ENCODE measurements around the gene CTXN1.
A peak's percentile ranks its signal among the peaks of the same experiment; 100 is the strongest.

CTXN1 gene

DNA sequence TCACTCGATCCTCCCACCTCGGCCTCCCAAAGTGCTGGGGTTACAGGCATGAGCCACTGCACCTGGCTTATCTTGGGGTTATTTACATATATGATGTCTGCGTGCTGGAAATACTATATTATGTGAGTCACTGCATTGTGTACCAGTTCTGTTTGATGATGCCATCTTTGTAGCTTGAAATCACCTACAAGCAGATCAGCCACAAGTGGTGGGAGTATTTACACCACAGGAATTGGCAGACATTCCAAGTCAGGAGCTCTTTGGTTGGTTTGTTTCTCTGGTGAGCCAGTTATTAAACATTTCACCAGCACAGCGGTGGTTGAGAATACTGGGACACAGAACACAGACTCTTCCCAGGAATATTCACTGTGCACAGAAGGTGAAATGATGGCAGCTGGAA is 22.0 kb upstream of the CTXN1 start:
- Histone ChIP-seq H3K9me3 (ENCODE audit: control insufficient read depth, low read length) (no peaks in the 10 kb centered on the region), H3K27me3 (ENCODE audit: control insufficient read depth, insufficient read depth, low read length, poor library complexity, severe bottlenecking) (no peaks in the 10 kb centered on the region), H3K27ac (ENCODE audit: insufficient read depth, low read depth, low read length, poor library complexity, severe bottlenecking) (no peak overlapping the region), H3K4me1 (ENCODE audit: control insufficient read depth, insufficient read depth, low read length) (no peaks in the 10 kb centered on the region), H3K36me3 (ENCODE audit: control insufficient read depth, insufficient read depth, low read length) (no peaks in the 10 kb centered on the region), H3K4me3 (ENCODE audit: insufficient read depth, low read depth, low read length) (no peak overlapping the region)
- 93 to 94% methylated on average over 4 of the region's 4 CpGs for WGBS, 2 experiments

- H3K27me3 ChIP-seq (ENCODE audit: control insufficient read depth, insufficient read depth, low read length, poor library complexity, severe bottlenecking): no peaks in the 10 kb centered on the region
- peaks cover 9% of the 10 kb centered on the region for H3K36me3 ChIP-seq (ENCODE audit: control insufficient read depth, insufficient read depth, low read length)
- H3K4me1 ChIP-seq (ENCODE audit: control insufficient read depth, insufficient read depth, low read length): no peaks in the 10 kb centered on the region
- peak overlapping the region; percentile 96 for H3K4me3 ChIP-seq (ENCODE audit: insufficient read depth, low read depth, low read length)
- WGBS, 2 experiments: 32 to 33% methylated on average over 18 of the region's 18 CpGs
- peak overlapping the region; percentile 94 for H3K27ac ChIP-seq (ENCODE audit: insufficient read depth, low read depth, low read length, poor library complexity, severe bottlenecking)
- H3K9me3 ChIP-seq (ENCODE audit: control insufficient read depth, low read length): no peaks in the 10 kb centered on the region
These were observed 18.3 kb upstream of the CTXN1 start for GRCh38 chr19:7944177-7944761.

DNA sequence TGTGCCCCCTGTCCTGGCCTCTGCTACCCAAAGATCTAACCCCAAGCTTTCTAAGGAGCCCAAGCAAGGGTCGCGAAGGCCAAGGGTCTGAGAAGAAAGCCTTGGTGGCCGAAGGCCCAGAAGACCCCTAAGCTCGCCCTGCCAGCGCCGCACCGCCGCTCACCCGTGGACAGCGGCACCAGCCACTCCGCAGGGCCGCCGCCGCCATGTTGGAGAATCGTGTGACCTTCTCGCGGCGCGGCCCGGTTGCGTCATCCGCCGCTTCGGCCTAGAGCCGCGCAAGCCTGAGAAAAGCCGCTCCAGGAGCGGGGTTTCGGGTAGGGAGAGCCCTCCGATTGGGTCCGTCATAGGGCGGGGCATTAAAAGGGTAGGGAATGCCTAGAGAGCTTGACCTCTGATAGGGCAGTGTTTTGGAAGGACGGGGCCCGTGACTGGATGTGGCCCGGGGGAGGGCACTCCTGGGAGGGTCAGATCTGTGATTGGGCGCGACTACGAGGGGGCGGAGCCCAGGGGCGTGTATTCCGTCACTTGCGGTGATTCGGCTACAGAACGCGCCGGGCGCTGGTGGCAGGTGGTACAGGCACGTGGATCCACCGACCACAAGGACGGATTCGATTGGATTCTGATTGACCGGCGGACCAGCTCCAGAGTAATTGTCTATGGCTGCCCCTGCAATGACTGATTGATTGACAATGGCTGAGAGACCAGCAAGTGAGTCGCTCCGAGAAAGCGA is 17.7 kb upstream of the CTXN1 start, which contains the start of gene TIMM44:
Gene TIMM44, minus strand, starts transcription at position 223 of the 733 bp plus-strand sequence. Its CDS starts 15 bp downstream, at position 208.
- 1% methylated on average over 56 of the region's 56 CpGs for whole genome bisulfite sequencing, 2 experiments
- H3K27me3 ChIP-seq (ENCODE audit: control insufficient read depth, insufficient read depth, low read length, poor library complexity, severe bottlenecking): no peaks in the 10 kb centered on the region
- peak within 1 kb of the TSS; percentile 96 for H3K4me3 ChIP-seq (ENCODE audit: insufficient read depth, low read depth, low read length)
- H3K9me3 ChIP-seq (ENCODE audit: control insufficient read depth, low read length): no peaks in the 10 kb centered on the region
- H3K4me1 ChIP-seq (ENCODE audit: control insufficient read depth, insufficient read depth, low read length): no peaks in the 10 kb centered on the region
- H3K27ac ChIP-seq (ENCODE audit: insufficient read depth, low read depth, low read length, poor library complexity, severe bottlenecking): peak within 1 kb of the TSS; percentile 95
- H3K36me3 ChIP-seq (ENCODE audit: control insufficient read depth, insufficient read depth, low read length): peaks cover 15% of the 10 kb centered on the region

DNA sequence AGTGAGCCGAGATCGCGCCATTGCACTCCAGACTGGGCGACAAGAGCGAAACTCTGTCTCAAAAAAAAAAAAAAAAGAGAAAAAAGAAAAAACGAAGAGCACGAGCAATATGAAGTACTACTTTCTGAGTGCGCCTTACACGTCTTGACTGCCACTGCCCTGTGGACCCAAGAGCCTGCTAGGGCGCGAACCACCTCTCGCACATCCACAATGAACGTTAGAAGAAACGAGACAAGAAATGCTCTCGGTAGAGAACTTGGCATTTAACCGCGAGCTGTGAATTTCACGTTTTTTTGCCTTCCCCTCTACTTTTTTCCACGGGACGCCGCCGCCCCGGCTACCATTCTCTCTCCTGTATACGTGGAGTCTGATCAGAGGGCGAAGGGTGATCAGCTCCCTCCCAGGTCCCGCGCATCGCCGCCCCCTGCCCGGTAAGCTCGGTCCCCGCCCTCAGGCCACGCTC is 17.1 kb upstream of the CTXN1 start:
- Histone ChIP-seq H3K27ac (ENCODE audit: insufficient read depth, low read depth, low read length, poor library complexity, severe bottlenecking) (peak overlapping the region; percentile 95), H3K36me3 (ENCODE audit: control insufficient read depth, insufficient read depth, low read length) (peaks cover 16% of the 10 kb centered on the region), H3K27me3 (ENCODE audit: control insufficient read depth, insufficient read depth, low read length, poor library complexity, severe bottlenecking) (no peaks in the 10 kb centered on the region), H3K4me3 (ENCODE audit: insufficient read depth, low read depth, low read length) (peak overlapping the region; percentile 96), H3K4me1 (ENCODE audit: control insufficient read depth, insufficient read depth, low read length) (no peaks in the 10 kb centered on the region), H3K9me3 (ENCODE audit: control insufficient read depth, low read length) (no peaks in the 10 kb centered on the region)
- 11 to 12% methylated on average over 33 of the region's 33 CpGs for WGBS, 2 experiments

DNA sequence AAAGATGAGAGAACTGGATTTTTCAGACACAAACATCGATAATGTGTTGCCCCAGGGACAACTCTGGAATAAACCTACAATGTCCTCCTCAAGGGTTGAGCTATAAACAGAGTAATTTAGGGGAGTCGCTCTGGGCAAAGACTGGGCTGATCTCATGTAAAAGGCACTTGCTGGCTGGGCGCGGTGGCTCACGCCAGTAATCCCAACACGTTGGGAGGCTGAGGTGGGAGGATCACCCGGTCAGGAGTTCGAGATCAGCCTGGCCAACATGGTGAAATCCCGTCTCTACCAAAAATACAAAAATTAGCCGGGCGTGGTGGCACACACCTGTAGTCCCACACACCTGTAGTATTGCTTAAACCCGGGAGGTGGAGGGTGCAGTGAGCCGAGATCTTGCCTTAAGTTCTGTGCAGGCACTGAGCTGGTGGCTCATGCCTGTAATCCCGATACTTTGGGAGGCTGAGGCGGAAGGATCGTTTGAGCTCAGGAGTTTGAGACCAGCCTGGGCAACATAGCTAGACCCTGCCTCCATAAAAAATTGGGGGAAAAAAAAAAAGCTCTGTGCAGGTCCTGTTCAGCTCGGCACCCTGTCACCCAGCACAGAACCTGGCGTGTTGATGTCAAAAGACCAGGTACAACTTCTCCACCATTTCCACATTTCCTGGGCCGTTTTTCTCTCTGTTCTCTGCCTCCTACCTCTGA is 16.1 kb upstream of the CTXN1 start:
- no peak overlapping the region for H3K4me3 ChIP-seq (ENCODE audit: insufficient read depth, low read depth, low read length)
- peaks cover 16% of the 10 kb centered on the region for H3K36me3 ChIP-seq (ENCODE audit: control insufficient read depth, insufficient read depth, low read length)
- H3K27me3 ChIP-seq (ENCODE audit: control insufficient read depth, insufficient read depth, low read length, poor library complexity, severe bottlenecking): no peaks in the 10 kb centered on the region
- no peaks in the 10 kb centered on the region for H3K4me1 ChIP-seq (ENCODE audit: control insufficient read depth, insufficient read depth, low read length)
- no peak overlapping the region for H3K27ac ChIP-seq (ENCODE audit: insufficient read depth, low read depth, low read length, poor library complexity, severe bottlenecking)
- 92 to 95% methylated on average over 19 of the region's 19 CpGs for WGBS, 2 experiments
- H3K9me3 ChIP-seq (ENCODE audit: control insufficient read depth, low read length): no peaks in the 10 kb centered on the region

DNA sequence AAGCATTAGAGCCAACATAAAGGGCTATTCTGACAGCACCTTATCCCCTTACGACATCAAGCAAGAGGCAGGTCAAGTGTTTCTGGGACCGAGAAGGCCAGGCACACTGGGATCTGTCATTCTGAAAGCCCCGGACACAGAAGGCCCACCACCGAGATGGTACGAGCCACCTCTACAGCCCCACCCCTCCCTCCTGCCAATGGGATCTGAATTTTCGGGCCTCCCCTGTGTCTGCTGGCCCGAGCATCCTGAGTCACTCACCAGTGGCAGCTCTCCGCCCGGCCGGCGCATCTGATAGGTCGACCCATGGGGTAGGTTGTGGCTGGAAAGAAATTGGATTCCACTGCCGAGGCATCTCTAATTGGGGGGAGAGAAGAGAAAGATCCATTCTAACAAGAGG is 14.9 kb upstream of the CTXN1 start:
- 93 to 94% methylated on average over 13 of the region's 13 CpGs for WGBS, 2 experiments
- Histone ChIP-seq H3K27me3 (ENCODE audit: control insufficient read depth, insufficient read depth, low read length, poor library complexity, severe bottlenecking) (no peaks in the 10 kb centered on the region), H3K9me3 (ENCODE audit: control insufficient read depth, low read length) (no peaks in the 10 kb centered on the region), H3K4me1 (ENCODE audit: control insufficient read depth, insufficient read depth, low read length) (no peaks in the 10 kb centered on the region), H3K36me3 (ENCODE audit: control insufficient read depth, insufficient read depth, low read length) (peaks cover 18% of the 10 kb centered on the region), H3K4me3 (ENCODE audit: insufficient read depth, low read depth, low read length) (no peak overlapping the region), H3K27ac (ENCODE audit: insufficient read depth, low read depth, low read length, poor library complexity, severe bottlenecking) (no peak overlapping the region)

- Histone ChIP-seq H3K27ac (ENCODE audit: insufficient read depth, low read depth, low read length, poor library complexity, severe bottlenecking) (no peak overlapping the region), H3K4me3 (ENCODE audit: insufficient read depth, low read depth, low read length) (no peak overlapping the region), H3K36me3 (ENCODE audit: control insufficient read depth, insufficient read depth, low read length) (peaks cover 47% of the 10 kb centered on the region), H3K27me3 (ENCODE audit: control insufficient read depth, insufficient read depth, low read length, poor library complexity, severe bottlenecking) (no peaks in the 10 kb centered on the region), H3K9me3 (ENCODE audit: control insufficient read depth, low read length) (no peaks in the 10 kb centered on the region), H3K4me1 (ENCODE audit: control insufficient read depth, insufficient read depth, low read length) (no peaks in the 10 kb centered on the region)
- WGBS, 2 experiments: 96 to 97% methylated on average over 21 of the region's 21 CpGs
These were observed 8.8 kb upstream of the CTXN1 start for GRCh38 chr19:7934766-7935165.

DNA sequence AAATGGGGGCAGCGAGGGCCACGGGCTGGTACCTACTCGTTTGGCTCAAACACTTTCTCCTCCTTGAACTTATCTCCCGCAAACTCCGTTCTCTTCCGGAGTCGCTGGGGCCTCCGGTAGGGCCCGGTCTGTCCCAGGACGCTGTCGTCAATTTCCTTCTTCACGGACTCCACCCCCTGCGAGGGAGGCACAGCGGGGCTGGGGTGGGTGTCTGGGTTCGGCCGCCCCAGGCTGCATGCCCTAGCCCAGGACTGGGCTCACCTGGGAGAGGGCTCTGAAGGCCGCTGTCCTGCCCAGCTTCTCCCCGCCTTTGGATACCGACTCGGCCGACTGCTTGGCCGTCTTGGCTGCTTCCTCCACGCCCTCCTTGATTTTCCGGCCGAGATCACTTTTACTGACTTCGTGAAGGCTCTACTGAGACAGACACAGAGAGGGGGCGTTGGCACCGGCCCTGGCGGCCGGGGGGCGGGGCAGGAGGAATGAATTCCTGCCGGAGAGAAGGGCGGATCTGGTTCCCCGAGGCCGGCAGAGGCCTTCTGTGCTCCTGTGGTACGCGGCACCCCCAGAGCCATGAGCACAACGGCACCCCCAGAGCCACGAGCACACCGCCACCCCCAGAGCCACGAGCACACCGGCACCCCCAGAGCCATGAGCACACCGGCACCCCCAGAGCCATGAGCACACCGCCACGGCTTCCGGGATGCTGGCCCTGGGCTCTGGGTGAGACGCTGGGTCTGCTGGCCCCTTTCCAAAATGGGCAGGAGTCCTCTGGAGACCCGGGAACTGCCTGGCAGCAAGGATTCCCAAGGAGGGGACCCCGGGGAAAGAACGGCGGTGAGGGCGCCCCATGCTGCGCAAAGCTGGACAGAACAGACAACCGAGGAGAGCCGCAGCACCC is 8.1 kb upstream of the CTXN1 start:
- Histone ChIP-seq H3K4me3 (ENCODE audit: insufficient read depth, low read depth, low read length) (no peak overlapping the region), H3K27me3 (ENCODE audit: control insufficient read depth, insufficient read depth, low read length, poor library complexity, severe bottlenecking) (no peaks in the 10 kb centered on the region), H3K27ac (ENCODE audit: insufficient read depth, low read depth, low read length, poor library complexity, severe bottlenecking) (no peak overlapping the region), H3K9me3 (ENCODE audit: control insufficient read depth, low read length) (no peaks in the 10 kb centered on the region), H3K4me1 (ENCODE audit: control insufficient read depth, insufficient read depth, low read length) (no peaks in the 10 kb centered on the region), H3K36me3 (ENCODE audit: control insufficient read depth, insufficient read depth, low read length) (peaks cover 46% of the 10 kb centered on the region)
- WGBS, 2 experiments: 95% methylated on average over 55 of the region's 55 CpGs

GRCh38 chr19:7933411-7933810 is 7.5 kb upstream of the CTXN1 start:
- H3K27me3 ChIP-seq (ENCODE audit: control insufficient read depth, insufficient read depth, low read length, poor library complexity, severe bottlenecking): no peaks in the 10 kb centered on the region
- no peaks in the 10 kb centered on the region for H3K4me1 ChIP-seq (ENCODE audit: control insufficient read depth, insufficient read depth, low read length)
- H3K36me3 ChIP-seq (ENCODE audit: control insufficient read depth, insufficient read depth, low read length): peaks cover 40% of the 10 kb centered on the region
- H3K27ac ChIP-seq (ENCODE audit: insufficient read depth, low read depth, low read length, poor library complexity, severe bottlenecking): no peak overlapping the region
- 91 to 92% methylated on average over 14 of the region's 14 CpGs for WGBS, 2 experiments
- no peak overlapping the region for H3K4me3 ChIP-seq (ENCODE audit: insufficient read depth, low read depth, low read length)
- no peaks in the 10 kb centered on the region for H3K9me3 ChIP-seq (ENCODE audit: control insufficient read depth, low read length)

Measured in ectodermal cell (in vitro differentiated cells).